Right renal pelvis (tissue), 4 donors: Measurements from ENCODE around the gene NBDY. TPM values are rescaled to one million over a fixed set of nuclear protein-coding genes. Genes with fewer than 3 reads are reported as not detected.
A peak's percentile ranks its signal among the peaks of the same experiment; 100 is the strongest.
"Not testable (repeated sequence)": the region's sequence is repeated elsewhere in the genome, so short reads cannot be mapped to it uniquely, and the experiment has no call there.

ENCODE experiments used
- DNase-seq, 4 donors: peaks; one replicate each; pipeline ENCODE4 v3.0.0-alpha.2; 2013; ENCODE audit warnings: low read depth in 4 of 4, low spot score in 3 of 4, missing footprints in 1 of 4
- polyA plus RNA-seq, 4 donors: library from polyadenylated mRNA; unstranded; fragments of 120-200 nt; gene quantifications; one replicate each; pipeline ENCODE4 v1.2.1, GENCODE V29; 2013; ENCODE audit not compliant: insufficient read length in 4 of 4

The NBDY gene
- polyA plus RNA-seq, 4 donors: 99.9 to 126 (median 110) TPM

DNA sequence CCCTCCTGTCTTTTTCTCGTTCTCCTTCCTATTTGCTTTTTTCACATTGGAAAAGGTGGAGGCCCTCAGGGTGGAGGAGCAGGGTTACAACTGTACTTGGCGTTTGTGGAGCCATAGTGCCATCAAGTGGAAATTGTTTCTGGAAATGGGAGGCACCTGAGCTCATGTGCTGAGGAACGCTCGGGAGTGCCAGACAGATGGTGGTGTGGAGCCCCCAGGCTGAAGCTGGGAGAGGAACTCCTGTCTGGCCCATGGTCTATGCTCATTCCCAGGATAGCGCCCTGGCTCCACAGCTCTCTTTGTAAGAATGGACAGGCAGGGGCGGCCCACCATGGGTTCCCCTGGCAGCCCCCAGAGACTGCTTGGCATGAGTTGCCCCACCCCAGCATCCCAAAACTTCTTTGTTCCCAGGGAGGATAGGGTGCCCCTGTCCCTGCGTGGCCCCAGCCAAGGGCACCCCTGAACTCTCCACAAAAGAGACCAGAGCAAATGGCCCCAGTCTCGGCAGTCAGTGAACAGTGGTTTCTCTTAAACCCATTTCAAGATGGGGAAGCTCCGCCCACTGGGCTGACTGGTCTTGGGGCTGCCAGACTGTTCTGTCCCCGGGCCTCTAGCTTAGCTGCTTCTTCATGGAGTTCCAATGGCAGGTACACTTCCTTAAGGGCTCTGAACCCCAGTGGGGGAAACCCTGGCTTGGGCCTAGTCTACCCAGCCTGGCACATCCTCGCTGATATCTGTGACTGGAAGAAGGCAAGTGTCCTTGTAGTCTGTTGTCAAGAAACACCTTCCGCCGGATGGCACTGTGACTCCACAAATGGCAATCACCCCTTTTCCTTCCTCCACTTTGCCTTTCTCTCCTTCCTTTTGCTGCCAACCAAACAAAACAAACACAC lies 70.1 kb downstream of the NBDY start:
- no peak for DNase-seq

DNA sequence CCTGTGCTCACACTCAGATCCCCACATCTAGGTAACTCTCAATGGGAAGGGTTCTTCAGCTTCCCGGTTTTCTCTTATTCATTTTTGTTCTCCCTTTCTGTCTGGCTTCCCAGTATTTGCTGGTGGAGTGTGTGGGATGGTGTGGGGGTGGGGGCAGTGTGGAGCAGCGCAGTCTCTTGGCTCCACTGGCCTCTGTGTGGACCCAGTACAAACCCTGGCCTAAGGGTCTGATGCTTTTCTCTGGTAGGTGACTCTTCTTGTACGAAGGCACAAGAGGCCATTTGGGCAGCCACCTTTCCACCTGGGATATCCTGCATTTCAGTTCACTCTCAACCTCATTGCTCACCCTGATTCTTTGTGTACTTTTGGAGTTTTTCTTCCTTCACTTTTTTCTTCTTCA lies 71.3 kb downstream of the NBDY start:
- no peak for DNase-seq

DNA sequence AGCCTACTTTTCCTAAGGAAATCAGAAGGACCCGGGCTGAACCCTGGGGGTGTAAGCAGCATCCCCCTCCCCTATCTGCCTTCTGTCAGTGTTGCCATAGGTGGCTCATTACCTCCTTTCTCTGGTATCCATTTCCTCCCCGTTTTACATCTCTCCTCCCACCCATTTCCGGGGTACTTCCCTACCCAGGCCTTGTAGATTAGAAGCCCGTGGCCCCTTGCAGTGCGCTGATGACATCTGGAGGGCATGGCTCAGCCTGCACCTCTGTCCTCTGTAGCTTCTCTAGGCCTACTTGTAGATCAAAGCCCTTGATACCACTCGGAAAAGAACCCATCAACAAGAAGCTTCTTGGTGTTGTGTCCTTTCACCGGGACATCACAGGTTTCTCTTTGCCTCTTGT lies 71.8 kb downstream of the NBDY start:
- no peak for DNase-seq

GRCh38 chrX:56802428-56802827 lies 73.4 kb downstream of the NBDY start:
- DNase-seq: no peak

DNA sequence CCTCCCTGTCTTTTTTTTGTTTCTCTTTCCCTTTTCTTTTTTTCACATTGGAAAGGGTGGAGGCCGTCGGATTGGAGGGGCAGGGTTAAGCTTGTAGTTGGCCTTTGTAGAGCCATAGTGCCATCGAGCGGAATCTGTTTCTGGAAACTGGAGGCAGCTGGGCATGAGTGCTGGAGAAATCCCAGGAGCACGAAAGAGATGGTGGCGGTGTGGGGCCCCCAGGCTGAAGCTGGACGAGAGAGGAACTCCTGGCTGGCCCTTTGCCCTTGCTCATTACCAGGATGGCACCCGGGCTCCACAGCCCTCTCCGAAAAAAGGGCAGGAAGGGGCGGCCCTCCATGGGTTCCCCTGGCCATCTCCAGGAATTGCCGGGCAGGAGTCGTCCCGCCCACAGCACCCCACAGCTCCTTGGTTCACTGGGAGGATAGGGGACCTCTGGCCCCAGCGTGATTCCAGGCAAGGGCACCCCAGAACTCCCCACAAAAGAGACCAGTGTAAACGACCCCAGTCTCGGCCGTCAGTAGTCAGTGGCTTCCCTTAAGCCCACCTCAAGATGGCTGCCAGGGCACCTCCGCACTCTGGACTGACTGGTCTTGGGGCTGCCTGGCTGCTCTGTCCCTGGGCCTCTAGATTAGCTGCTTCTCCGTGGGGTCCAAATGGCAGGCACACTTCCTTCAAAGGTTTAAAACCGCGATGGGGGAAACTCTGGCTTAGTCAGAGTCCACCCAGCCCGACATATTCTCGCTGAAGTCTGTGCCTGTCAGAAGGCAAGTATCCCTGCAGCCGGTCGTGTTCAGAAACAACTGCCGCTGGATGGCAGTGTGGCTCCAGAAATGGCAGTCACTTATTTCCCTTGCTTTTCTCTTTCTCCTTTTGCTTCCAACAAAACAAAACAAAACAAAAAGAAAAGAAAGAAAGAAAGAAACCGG lies 74.1 kb downstream of the NBDY start:
- DNase-seq: peak; percentile 12 to 35 (median 24)

DNA sequence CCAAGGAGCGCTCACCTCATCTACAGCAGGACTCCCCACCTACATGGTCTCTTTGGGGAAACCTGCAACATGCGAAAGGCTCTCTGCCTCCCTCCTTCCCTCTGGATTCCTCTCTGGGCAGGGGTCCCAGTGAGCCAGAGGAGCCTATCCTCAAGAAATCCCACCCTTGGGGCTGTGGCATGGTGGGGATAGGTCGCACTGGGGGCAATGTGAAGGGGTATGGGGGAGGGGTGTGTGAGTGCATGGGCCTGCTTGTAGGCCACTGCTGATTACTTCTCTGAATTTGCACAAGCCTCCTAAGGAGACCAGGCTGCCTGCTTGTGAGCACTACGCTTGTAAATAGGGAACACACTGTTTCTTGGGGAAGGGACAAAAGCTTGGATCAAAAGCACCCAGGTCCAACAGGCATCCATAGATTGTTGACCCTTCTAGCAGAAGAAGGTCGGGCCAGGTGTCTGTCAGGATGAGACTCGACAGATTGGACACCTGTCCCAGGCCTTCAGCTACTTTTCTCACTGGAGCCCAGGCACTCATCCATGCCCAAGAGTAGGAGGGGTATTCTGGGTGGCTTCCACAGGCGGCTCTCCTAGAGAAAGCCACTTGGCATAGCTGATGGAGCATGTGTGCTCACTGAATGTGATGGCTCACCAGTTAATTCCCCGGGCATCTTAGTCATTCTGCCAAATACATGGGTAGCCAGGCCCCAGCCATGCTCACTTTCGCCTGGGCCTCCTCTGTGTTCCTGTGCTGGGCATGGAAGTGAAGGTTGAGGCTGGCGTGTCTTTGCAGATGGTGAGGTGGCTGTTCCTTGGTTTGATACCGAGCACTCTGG lies 75.0 kb downstream of the NBDY start:
- DNase-seq: no peak

- no peak for DNase-seq
Measured at GRCh38 chrX:56804867-56805266, 75.8 kb downstream of the NBDY start.

DNA sequence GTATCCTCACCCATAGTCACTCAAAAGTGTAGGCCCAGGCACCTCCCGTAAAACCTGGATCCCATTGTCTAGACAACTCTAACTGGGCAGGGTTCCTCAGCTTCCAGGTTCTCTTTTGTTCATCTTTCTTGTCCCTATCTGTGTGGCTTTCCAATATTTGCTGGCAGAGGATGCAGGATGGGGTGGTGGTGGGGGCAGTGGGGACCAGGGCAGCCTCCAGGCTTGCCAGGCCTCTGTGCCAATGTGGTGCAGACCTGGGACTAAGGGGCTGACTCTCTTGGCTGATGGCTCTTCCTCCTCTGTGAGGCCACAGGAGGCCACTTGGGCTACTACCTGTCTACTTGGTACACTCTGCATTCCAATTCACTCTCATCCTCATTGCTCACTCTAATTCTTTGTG lies 76.4 kb downstream of the NBDY start:
- no peak for DNase-seq

DNA sequence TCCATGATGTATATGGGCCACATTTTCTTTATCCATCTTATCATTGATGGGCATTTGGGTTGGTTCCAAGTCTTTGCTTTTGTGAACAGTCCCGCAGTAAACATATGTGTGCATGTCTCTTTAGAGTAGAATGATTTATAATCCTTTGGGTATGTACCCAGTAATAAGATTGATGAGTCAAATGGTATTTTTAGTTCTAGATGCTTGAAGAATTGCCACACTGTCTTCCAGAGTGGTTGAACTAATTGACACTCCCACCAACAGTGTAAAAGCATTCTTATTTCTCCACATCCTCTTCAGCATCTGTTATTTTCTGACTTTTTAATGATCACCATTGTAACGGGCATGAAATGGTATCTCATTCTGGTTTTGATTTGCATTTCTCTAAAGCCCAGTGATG lies 77.1 kb downstream of the NBDY start:
- not testable (repeated sequence) for DNase-seq

GRCh38 chrX:56811599-56811998 lies 82.6 kb downstream of the NBDY start:
- no peak for DNase-seq

DNA sequence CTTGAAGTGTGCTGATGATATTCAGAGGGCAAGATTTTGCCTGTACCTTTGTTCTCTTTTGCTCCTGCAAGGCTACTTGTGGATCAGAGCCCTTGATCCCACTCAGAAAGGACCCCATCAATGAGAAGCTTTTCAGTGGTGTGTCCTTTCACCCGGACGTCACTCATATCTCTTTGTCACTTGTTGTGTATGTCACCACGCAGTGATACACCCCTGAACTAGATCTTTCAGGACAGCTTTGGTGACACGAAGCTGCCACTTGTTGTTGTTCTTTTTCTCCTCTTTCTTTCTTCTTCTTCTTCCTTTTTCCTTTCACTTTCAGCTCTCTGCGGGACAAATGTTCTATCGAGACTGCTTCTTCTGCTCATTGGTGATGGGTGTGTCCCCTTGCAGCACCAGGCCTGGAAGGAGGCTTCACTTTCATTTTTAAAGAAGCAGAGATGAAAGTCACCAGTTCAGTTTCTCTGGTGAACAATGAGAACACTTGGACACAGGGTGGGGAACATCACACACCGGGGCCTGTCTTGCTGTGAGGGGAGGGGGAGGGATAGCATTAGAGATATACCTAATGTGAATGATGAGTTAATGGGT lies 83.6 kb downstream of the NBDY start:
- DNase-seq: no peak

- DNase-seq: no peak
Measured at GRCh38 chrX:56813318-56813837, 84.3 kb downstream of the NBDY start.

- DNase-seq: no peak
Measured at GRCh38 chrX:56817179-56817578, 88.1 kb downstream of the NBDY start.

DNA sequence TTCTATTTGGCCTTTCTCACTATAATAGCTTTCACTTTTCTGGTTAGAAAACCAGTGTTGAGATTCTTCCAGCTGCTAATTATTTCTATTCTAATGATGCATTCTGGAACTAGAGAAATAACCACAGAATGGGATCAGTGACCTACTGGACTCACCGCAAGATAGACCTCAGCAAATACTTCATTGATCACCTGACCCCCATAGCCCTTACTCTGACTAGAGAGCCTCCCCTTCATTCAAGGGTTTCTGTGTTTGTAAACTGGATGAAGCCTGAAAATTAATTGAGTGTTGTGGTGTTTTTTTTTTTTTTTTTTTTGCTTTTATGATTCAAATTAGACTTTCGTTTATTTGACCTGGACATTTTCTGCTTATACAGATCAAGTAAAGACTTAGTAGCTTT lies 97.0 kb downstream of the NBDY start:
- no peak for DNase-seq

DNA sequence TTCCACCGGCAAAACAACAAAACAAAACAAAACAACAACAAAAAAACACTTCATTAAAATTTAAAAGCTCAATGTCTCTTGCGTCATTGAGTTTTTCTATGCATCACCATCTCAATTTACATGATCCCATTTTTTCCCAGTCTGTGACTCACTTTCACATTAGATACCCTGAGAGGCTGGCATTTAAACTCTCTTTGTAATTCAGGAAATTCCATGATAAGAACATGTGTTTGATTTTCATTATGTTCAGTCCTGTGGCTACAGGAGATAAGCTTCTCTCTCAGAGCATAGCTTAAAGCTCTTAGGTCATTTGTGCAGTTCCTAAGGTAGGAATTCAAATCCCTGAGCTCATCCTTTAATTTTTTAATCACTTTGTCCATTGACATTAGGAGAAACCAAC lies 104.6 kb downstream of the NBDY start:
- DNase-seq: no peak

DNA sequence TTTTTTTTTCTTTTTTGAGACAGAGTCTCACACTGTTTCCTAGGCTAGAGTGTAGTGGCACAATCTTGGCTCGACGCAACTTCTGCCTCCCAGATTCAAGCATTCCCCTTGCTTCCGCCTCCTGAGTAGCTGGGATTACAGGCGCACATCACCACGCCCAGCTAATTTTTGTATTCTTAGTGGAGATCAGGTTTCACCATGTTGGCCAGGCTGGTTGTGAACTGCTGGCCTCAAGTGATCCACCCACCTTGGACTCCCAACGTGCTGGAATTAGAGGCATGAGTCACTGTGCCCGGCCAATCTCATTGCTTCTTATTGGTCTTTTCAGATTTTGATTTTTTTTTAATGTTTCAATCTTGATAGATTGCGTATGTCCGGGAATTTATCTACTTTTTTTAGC lies 124.4 kb downstream of the NBDY start:
- DNase-seq: no peak

GRCh38 chrX:56857042-56857441 lies 128.0 kb downstream of the NBDY start:
- no peak for DNase-seq

DNA sequence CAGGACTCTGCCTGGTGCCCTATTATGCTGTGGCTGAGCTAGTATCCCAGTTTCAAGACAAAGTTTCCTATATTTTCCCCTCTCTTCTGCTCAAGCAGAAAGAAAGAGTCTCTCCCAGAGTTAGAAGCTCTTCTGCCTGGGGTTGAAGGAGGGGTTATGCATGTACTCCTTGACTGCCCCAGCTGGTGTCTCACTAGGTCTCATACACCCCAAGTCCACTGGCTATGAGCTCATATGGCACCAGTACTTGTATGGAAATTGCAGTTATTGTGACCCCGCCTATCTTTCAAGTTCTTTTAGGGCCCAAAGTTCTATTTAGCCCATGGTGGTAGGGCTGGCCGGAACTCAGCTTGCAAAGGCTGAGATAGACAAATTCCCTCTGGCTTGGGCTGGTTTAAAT lies 131.8 kb downstream of the NBDY start:
- no peak for DNase-seq
